ENCODE measurements around the gene OR52B2.
"Not testable (repeated sequence)": the region's sequence is repeated elsewhere in the genome, so short reads cannot be mapped to it uniquely, and the experiment has no call there.

DNA sequence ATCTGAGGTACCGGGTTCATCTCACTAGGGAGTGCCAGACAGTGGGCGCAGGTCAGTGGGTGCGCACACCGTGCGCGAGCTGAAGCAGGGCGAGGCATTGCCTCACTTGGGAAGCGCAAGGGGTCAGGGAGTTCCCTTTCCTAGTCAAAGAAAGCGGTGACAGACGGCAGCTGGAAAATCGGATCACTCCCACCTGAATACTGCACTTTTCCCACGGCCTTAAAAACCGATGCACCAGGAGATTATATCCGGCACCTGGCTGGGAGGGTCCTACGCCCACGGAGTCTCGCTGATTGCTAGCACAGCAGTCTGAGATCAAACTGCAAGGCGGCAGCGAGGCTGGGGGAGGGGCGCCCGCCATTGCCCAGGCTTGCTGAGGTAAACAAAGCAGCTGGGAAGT, 26.4 kb downstream of the OR52B2 start:
- not testable (repeated sequence) for TF ChIP-seq POLR2AphosphoS5 (IDR thresholded peaks at IDR 0.05; ENCODE audit: borderline replicate concordance, low read depth, low read length); EZH2 (IDR thresholded peaks at IDR 0.05); FOXP2 (optimal IDR thresholded peaks at IDR 0.05; ENCODE audit: control extremely low read depth, extremely low read length, insufficient read depth)
